Fibroblast of skin of back (primary cell): ENCODE measurements around the gene KIAA1143. TPM values are rescaled to one million over a fixed set of nuclear protein-coding genes. Genes with fewer than 3 reads are reported as not detected.
A peak's percentile ranks its signal among the peaks of the same experiment; 100 is the strongest.

Experiments used
- DNase-seq: peaks from one replicate; pipeline ENCODE4 v3.0.0-alpha.2; 2013
- polyA plus RNA-seq, 2 experiments: library from polyadenylated mRNA; unstranded; fragments of 120-200 nt; gene quantifications; one replicate each; pipeline ENCODE4 v1.2.1, GENCODE V29; 2013; ENCODE audit not compliant: insufficient read length in 2 of 2

KIAA1143 gene
- 19.6 TPM for polyA plus RNA-seq (2013, experiment 1 of 2; ENCODE audit: insufficient read length)
- polyA plus RNA-seq (2013, experiment 2 of 2; ENCODE audit: insufficient read length) = 19.7 TPM

GRCh38 chr3:44761424-44762169 lies at the start of gene KIAA1143, which contains the start of gene KIF15:
Gene KIAA1143, minus strand, starts transcription at chr3:44761619. Its CDS starts 17 bp downstream, at chr3:44761602.
Gene KIF15, plus strand, starts transcription at chr3:44761794. Its CDS starts 72 bp downstream, at chr3:44761866.
- peak; percentile 94 for DNase-seq

- no peak for DNase-seq
Observed at GRCh38 chr3:44805960-44806359, 44.5 kb upstream of the KIAA1143 start.

- DNase-seq = no peak
Observed at GRCh38 chr3:44803298-44803697, 41.9 kb upstream of the KIAA1143 start.

DNA sequence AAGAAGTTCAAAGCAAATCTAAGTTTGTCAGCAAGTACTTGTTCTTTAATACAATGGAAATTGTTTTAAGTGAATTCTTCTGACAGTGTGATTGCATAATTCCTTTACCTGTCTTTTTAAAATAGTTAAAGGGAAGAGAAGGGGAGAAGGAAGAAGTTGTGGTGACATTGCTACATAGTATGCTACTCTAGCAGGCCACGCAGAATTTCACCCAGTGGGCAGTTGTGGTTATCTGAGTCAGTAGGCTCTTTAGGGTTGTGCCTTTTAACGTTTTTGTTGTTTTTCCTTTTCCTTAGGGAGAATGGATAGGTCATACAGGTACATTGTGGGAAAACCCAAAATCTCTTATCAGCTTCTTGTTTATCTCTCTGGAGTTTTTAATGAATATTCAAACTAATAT lies 40.6 kb upstream of the KIAA1143 start:
- DNase-seq = no peak

- peak; percentile 1 for DNase-seq
Observed at GRCh38 chr3:44795197-44795596, 33.8 kb upstream of the KIAA1143 start.

DNA sequence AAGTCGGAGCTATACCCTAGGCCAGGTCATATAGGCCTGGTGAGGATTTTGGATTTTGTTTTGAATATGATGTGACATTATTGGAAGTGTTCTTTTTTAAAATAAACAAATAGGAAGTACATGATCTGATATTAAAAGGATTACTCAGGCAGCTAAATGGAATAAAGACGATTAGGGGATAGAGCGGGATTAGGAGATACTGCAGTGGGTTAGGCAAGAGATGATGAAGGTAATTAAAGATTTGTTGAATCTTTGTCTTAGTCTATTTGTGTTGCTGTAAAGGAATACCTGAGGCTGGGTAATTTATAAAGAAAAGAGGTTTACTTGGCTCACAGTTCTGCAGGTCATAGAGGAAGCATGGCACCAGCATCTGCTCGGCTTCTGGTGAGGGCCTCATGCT lies 21.5 kb upstream of the KIAA1143 start:
- DNase-seq = no peak

GRCh38 chr3:44772099-44772442 lies 10.7 kb upstream of the KIAA1143 start:
- no peak for DNase-seq

GRCh38 chr3:44771424-44772098 lies 10.1 kb upstream of the KIAA1143 start:
- DNase-seq = no peak

DNA sequence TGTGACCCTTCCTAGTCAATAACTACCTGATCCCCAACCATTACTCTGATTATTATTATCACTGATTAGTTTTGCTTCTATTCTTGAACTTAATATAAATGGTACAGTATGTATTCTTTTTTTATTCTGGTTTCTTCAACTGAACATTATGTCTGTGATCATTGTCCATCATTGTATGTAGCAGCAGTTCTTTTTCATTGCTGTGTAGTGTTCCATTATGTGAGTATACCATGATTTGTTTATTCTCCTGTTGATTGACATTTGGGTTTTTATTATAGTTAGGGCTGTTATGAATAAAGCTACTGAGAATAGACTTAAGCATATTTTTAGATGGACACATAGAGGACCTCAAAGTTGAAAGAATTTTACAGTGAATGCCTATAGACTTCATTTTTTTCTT lies 2.8 kb upstream of the KIAA1143 start:
- no peak for DNase-seq

GRCh38 chr3:44762690-44763089 lies 1.3 kb upstream of the KIAA1143 start:
- no peak for DNase-seq

- DNase-seq = no peak
Observed at GRCh38 chr3:44762170-44762677, 805 bp upstream of the KIAA1143 start.

DNA sequence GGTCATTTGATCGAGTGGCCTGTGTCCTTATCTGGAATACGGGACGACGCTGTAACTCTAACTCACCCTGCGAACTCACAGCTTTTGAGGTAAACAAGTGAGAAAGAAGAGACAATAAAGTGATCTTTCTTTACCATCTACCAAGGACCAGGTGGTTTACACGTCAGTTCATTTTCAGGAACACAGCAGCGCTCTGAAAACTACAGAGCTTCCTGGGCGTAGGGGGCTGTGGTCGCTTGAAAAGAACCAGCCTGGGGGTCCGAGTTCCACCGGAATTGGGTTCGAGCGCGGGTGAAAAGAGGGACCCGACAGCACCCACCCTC lies 357 bp downstream of the KIAA1143 start:
- DNase-seq = no peak

- DNase-seq = no peak
Observed at GRCh38 chr3:44734646-44735168, 26.7 kb downstream of the KIAA1143 start.

- peak; percentile 87 for DNase-seq
Observed at GRCh38 chr3:44729384-44729910, 32.0 kb downstream of the KIAA1143 start, which contains the start of gene ZNF501. Gene ZNF501, plus strand, starts transcription at chr3:44729635. Its CDS starts 4,787 bp downstream, at chr3:44734422.

DNA sequence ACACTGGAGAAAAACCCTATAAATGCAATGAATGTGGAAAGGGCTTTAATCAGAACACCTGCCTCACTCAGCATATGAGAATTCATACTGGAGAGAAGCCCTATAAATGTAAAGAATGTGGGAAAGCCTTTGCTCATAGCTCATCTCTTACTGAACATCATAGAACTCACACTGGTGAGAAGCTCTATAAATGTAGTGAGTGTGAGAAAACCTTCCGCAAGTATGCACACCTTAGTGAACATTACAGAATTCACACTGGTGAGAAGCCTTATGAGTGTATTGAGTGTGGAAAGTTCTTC lies 39.4 kb downstream of the KIAA1143 start:
- no peak for DNase-seq

DNA sequence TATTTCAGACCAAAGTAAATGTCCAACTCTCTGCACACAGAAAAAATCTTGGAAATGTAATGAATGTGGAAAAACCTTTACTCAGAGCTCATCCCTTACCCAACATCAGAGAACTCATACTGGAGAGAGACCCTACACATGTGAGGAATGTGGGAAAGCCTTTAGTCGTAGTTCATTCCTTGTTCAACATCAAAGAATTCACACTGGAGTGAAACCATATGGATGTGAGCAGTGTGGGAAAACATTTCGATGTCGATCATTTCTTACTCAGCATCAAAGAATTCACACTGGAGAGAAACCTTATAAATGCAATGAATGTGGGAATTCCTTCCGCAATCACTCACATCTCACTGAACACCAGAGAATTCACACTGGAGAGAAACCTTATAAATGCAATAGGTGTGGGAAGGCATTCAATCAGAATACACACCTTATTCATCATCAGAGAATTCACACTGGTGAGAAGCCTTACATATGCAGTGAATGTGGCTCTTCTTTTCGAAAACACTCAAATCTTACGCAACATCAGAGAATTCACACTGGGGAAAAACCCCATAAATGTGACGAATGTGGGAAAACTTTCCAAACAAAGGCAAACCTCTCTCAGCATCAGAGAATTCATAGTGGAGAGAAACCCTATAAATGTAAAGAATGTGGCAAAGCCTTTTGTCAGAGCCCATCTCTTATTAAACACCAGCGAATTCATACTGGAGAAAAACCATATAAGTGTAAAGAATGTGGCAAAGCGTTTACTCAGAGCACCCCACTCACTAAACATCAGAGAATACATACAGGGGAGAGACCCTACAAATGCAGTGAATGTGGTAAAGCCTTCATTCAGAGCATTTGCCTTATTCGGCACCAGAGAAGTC lies 40.0 kb downstream of the KIAA1143 start:
- peak; percentile 9 for DNase-seq

- peak; percentile 89 for DNase-seq
Observed at GRCh38 chr3:44712455-44713075, 48.9 kb downstream of the KIAA1143 start, which contains the start of gene ZNF502. Gene ZNF502, plus strand, starts transcription at chr3:44712660. Its CDS starts 7,602 bp downstream, at chr3:44720262.
